ENCODE results near the gene PARD3.

PARD3 gene

DNA sequence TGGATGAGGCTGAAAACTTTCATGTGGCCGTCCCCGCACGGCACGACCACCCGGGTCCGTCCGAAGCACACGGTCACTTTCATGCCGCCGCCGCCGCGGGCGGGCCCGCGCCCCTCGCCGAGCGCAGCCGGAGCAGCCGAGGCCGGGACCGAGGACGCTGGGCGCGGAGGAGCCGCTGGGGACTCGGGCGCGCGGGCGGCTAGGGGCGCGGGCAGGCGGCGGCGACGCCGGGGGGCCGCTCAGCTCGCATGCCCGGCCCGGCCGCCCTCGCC, 247 bp downstream of the PARD3 start:
- no peak for DNase-seq (ENCODE audit: low spot score in 2 of 2)
- Mint-ChIP-seq H3K36me3 (no peaks in the 10 kb centered on the region), H3K9me3 (no peaks in the 10 kb centered on the region), H3K27ac (no peak overlapping the region), H3K27me3 (peaks cover 18% of the 10 kb centered on the region), H3K4me3 (no peak overlapping the region), H3K4me1 (peaks cover 2% of the 10 kb centered on the region)
- no peak for ATAC-seq (ENCODE audit: low read depth)

DNA sequence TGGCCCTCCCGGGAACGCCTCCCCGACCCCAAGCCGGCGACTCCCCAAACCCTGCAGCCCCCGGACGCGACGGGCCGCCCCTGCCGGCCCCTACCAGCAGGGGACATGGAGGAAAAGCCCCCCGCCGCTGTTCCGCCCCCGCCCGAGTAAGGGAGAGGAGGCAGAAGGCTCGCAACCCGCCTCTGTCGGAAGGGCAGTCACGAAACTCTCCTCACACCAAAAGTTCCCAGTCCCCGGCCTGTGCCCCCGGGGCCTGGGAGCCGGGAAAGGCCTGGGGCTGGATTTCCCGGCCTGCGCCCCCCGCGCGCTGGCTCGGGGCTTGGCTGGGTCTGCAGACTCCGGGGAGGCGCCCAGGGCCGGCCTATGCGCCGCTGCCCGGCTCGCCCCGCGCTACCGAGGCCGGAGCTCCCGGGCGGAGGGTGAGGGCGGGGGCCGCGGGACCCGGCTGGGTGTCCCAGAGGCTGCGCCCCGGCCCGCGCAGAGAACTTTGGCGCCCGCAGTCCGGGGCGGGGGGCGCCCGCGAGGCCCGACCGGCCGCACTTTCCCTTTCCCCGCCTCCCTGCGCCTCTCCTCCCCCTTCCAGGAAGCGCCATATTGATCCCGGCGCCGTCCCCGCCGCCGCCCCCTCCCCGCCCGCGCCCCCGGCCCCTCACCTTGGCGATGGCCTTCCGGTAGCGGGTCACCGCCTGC, 728 bp downstream of the PARD3 start:
- Mint-ChIP-seq H3K9me3 (no peaks in the 10 kb centered on the region), H3K4me1 (peaks cover 3% of the 10 kb centered on the region), H3K36me3 (no peaks in the 10 kb centered on the region), H3K27me3 (peaks cover 19% of the 10 kb centered on the region), H3K4me3 (no peak overlapping the region), H3K27ac (no peak overlapping the region)
- ATAC-seq (ENCODE audit: low read depth): no peak
- DNase-seq (ENCODE audit: low spot score in 2 of 2): no peak

DNA sequence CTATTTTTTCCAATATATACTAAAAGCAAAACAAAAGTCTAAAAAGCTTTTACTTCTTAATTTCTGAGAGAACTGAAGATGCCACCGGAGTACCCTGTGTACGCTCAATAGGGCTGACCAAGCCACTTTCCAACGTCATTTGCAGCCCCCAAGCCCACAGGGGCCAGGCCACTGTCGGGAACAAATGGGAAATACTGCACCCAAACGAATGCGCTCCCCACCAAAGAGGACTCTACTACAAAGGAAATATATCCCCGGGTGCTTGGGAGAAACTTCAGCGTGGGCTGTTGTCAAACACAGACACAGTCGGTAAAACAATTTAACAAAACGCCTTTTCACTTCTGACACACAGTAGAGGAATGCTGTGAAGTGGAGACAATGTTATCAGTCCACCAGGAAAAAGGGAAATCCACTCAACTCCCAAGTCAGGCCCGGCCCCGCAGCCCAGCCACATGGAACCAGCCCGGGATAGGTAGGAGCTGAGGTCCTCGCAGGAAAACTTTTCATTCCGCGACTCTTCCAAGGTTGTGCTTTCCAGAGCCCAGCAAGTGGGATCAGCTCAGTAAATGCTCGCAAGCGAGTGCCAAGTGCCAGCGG, 1.4 kb downstream of the PARD3 start:
- no peak overlapping the region for H3K27ac Mint-ChIP-seq
- peaks cover 6% of the 10 kb centered on the region for H3K4me1 Mint-ChIP-seq
- H3K27me3 Mint-ChIP-seq: peaks cover 22% of the 10 kb centered on the region
- peak overlapping the region; percentile 11 for H3K4me3 Mint-ChIP-seq
- ATAC-seq (ENCODE audit: low read depth) (no peak), DNase-seq (ENCODE audit: low spot score in 2 of 2) (no peak)
- H3K9me3 Mint-ChIP-seq: no peaks in the 10 kb centered on the region
- no peaks in the 10 kb centered on the region for H3K36me3 Mint-ChIP-seq

DNA sequence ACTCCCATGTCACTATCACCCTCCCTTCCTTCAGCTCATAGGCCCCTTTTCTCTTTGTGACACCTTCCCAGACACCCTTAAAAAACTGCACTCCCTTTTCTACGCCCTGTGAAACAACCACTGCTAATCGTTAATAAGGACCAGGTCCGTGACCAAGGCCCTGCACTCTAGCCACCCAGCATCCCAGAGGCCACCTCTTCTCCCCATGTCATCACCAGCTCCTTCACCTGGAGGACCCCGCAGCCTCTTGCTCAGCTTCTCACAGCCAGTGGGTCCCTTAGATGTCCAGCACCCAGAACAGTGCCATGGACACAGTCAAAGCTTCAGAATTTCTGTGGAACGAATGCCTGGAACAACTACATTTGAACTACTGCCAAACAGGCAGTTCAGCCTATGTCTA, 2.3 kb downstream of the PARD3 start:
- no peaks in the 10 kb centered on the region for H3K9me3 Mint-ChIP-seq
- ATAC-seq (ENCODE audit: low read depth) (no peak), DNase-seq (ENCODE audit: low spot score in 2 of 2) (no peak)
- H3K4me1 Mint-ChIP-seq: peaks cover 6% of the 10 kb centered on the region
- peaks cover 20% of the 10 kb centered on the region for H3K27me3 Mint-ChIP-seq
- no peaks in the 10 kb centered on the region for H3K36me3 Mint-ChIP-seq
- H3K27ac Mint-ChIP-seq: no peak overlapping the region
- no peak overlapping the region for H3K4me3 Mint-ChIP-seq

DNA sequence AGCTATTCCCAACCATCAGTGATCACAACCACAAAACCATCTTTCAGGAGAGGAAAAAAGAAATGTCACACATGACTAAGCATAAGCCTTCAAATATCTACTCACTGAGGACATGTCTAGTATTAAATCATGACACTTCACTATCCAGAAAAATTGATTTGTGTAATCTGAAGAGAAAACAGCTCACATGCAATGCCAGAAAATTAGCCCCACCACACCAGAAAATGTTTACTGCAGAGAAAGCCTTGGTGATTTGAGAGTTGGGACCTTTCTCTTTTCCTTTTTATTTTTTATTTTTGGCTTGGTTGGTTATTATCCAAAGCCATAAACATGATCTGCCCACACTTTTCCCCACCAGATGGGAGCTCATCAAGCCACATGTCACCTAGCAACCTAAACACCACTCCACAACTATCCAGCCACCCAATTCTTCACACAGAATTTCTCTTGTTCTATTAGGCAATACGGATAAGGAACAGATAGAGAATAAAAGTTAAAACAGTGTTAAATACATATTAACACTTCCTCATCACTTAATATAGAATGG, 3.1 kb downstream of the PARD3 start:
- Mint-ChIP-seq H3K4me3 (no peak overlapping the region), H3K27me3 (peaks cover 19% of the 10 kb centered on the region), H3K27ac (no peak overlapping the region), H3K9me3 (no peaks in the 10 kb centered on the region), H3K36me3 (no peaks in the 10 kb centered on the region), H3K4me1 (peaks cover 6% of the 10 kb centered on the region)
- DNase-seq (ENCODE audit: low spot score in 2 of 2) (no peak), ATAC-seq (ENCODE audit: low read depth) (no peak)

DNA sequence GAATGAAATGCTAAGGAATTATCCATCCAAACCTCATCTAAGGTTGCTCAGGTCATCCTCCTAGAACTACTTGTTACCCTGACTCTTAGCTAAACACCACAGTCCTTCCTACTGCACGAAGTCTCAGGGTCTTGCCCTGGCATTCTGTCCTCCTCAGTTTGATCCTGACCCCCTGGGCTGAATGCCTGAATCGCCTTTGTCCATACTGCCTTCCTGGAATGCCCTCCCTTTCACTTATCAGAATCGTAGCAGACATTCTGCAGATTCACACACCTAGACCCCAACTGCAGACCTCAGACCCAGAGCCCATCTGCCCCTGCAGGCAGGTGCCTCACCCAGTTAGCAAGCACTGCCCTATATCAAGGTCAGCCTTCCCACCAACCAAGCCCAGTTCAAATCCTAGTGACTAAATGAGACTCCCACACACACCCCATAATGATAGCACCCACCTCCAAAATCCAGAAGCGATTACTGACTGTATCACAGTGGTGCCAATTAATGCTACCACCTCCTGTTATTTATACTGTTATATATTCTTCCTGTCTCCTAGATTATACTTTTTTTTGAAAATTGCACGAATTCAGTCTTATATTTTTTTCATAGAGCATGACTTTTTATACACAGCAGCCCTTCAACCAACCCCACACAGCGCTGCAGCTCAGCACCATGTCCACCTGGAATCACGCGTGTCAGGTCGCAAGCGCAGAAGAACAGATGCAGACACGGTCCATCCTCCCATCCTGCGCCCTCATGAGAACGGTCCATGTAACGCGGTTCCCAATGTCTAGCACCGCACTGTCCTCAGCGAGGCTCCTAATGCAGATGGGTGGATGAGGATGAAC, 3.7 kb downstream of the PARD3 start:
- ATAC-seq (ENCODE audit: low read depth) (no peak), DNase-seq (ENCODE audit: low spot score in 2 of 2) (no peak)
- H3K27ac Mint-ChIP-seq: no peak overlapping the region
- no peaks in the 10 kb centered on the region for H3K36me3 Mint-ChIP-seq
- H3K27me3 Mint-ChIP-seq: peaks cover 15% of the 10 kb centered on the region
- no peak overlapping the region for H3K4me3 Mint-ChIP-seq
- H3K9me3 Mint-ChIP-seq: no peaks in the 10 kb centered on the region
- H3K4me1 Mint-ChIP-seq: peaks cover 6% of the 10 kb centered on the region

DNA sequence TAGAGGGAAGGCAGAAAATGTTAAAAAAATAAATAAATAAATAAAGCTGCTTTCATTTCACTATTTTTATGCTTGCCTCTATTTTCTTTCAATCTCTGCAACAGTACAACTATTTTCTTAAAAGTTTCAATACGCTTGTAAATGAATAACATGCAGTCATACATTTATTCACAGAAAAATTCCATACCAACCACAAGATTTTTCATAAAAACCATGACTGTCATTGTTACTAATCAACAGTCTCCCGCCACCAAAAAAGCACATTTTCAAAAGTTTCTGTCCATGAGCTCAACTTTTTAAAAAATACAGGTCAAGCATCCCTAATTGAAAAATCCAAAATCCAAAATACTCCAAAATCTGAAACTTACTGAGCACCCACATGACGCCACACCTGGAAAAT, 5.3 kb downstream of the PARD3 start:
- ATAC-seq (ENCODE audit: low read depth) (no peak), DNase-seq (ENCODE audit: low spot score in 2 of 2) (no peak)
- Mint-ChIP-seq H3K9me3 (no peaks in the 10 kb centered on the region), H3K4me1 (peaks cover 4% of the 10 kb centered on the region), H3K27me3 (peaks cover 13% of the 10 kb centered on the region), H3K36me3 (no peaks in the 10 kb centered on the region), H3K4me3 (no peak overlapping the region), H3K27ac (no peak overlapping the region)

DNA sequence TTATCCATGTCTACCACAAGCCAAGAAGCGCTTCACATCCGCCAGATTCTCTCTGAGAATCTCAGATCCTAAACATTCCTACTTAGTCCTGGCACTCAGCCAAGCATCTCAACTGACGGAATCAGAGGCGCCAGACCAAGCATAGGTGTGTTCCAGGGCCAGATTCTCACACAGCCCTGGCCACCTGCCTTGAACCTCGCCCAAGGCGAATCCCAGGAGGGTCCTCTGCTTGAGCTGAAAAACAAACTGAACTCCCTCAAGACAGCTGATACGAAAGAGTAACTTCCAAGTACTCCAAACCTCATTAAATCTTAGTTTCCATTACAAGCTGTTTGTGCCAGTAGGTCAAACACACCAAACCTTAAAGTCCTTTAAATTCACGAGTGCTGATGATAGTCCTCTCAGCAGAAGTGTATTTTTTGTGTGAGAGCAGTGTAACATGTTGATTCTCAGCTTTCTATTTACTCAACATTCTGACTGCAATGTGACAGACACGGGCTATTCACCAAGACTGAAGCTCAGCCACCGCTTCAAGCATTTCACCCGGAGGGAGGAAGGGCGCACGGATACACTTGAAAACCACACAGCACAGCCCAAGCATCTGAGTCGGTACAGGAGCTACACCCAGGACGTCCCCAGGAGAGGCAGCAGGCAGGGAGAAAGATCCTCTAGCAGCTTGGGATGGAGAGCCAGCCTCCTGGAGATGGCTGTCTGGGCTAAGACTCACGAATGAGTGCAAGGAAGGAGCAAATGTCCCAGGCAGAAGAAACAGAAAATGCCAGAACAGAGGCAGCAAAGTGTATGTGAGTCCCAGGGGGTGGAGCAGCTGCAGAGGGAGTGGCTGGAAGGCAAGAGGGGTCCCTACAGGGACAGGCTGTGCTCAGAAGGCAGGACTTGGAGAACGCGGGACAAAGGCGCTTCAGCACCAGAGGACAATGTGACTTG, 6.0 kb downstream of the PARD3 start:
- no peak for DNase-seq (ENCODE audit: low spot score in 2 of 2)
- Mint-ChIP-seq H3K9me3 (no peaks in the 10 kb centered on the region), H3K27ac (no peak overlapping the region), H3K4me1 (peaks cover 4% of the 10 kb centered on the region), H3K27me3 (peaks cover 13% of the 10 kb centered on the region), H3K36me3 (no peaks in the 10 kb centered on the region), H3K4me3 (no peak overlapping the region)
- no peak for ATAC-seq (ENCODE audit: low read depth)

DNA sequence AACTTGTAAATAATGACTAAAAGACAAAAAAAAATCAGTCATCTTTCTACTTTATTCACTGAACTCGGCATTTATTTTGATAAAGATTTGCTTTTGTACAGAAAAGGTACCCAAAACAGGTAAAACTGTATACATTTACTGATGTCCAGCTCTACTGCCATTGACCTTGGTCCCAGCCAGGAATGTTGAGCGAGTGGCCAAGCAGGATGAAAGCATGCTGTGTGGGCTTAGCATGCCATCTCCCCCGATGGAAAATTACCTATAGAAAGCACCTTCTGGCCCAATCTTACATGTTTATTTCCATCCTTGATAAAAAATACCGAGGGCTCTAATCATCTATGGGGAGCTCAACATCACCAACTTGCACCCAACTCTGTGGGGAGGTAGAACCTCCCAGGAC, 6.8 kb downstream of the PARD3 start:
- no peaks in the 10 kb centered on the region for H3K36me3 Mint-ChIP-seq
- no peak overlapping the region for H3K4me3 Mint-ChIP-seq
- ATAC-seq (ENCODE audit: low read depth): no peak
- H3K4me1 Mint-ChIP-seq: peaks cover 4% of the 10 kb centered on the region
- peaks cover 13% of the 10 kb centered on the region for H3K27me3 Mint-ChIP-seq
- no peaks in the 10 kb centered on the region for H3K9me3 Mint-ChIP-seq
- DNase-seq (ENCODE audit: low spot score in 2 of 2): no peak
- H3K27ac Mint-ChIP-seq: no peak overlapping the region

DNA sequence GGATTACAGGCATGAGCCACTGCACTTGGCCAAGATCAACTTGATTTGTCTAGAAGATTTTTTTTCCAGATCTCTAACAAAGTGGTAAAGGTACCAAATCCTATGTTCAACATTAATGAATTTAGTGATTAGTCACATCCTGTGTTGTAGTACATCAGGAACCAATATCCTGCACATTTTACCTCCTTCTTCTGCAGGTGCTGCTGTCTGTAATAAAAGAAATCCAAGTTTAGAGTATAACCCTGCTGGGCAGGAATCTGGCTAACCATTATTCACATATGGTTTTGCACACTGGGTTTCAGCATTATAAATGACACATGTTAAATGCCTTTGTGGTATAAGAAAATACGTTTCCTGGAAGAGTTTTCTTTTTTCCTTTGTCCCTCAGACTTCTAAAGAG, 10.8 kb downstream of the PARD3 start:
- ATAC-seq (ENCODE audit: low read depth): no peak
- DNase-seq (ENCODE audit: low spot score in 2 of 2): no peak
- Mint-ChIP-seq H3K4me3 (no peak overlapping the region), H3K9me3 (no peaks in the 10 kb centered on the region), H3K27ac (no peak overlapping the region), H3K4me1 (peaks cover 2% of the 10 kb centered on the region), H3K36me3 (no peaks in the 10 kb centered on the region), H3K27me3 (peaks cover 2% of the 10 kb centered on the region)

DNA sequence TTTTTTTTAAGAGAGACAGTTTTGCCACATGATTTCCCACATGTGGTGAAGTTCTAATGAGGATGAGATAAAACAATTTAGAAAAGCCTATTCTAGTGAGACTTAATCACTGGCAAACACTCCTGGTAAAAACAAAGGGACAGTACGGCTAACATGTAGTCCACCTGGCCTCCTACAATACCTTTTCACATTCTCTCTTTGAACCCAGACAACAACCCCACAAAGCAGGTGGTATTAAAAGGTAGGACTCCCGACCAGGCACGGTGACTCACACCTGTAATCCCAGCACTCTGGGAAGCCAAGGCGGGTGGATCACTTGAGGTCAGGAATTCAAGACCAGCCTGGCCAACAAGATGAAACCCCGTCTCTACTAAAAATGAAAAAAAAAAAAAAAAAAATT, 12.4 kb downstream of the PARD3 start:
- ATAC-seq (ENCODE audit: low read depth): no peak
- DNase-seq (ENCODE audit: low spot score in 2 of 2): no peak
- Mint-ChIP-seq H3K4me1 (no peaks in the 10 kb centered on the region), H3K9me3 (no peaks in the 10 kb centered on the region), H3K4me3 (no peak overlapping the region), H3K36me3 (no peaks in the 10 kb centered on the region), H3K27me3 (no peaks in the 10 kb centered on the region), H3K27ac (no peak overlapping the region)

DNA sequence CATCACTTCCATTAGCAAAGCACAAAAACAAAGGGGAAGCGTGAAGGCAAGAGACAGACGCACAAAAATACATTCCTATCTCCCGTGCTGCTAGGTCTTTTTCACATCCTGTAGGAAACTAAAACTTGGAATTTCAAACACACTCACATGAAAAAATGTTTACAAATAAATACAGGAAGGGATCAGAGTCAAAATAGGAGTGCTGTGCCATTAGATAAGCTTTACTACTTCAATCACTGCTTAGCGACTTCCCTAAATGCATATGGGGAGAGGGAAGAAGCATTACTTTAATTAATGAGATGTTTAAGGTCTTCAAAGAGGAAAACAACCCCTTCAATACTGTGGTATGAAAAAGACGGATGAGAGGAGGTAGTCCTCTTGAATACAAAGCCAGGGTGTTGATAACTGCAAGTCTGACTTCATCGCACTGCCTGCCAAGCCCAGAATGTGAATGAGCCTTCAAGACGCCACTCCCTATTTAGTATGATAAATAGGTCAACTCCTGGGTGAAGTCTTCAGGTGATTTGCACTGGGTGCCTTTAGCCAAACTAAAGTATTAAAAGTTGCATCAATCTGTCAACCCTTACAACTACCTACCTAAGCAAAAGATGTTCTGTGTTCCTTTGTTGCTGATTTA, 13.9 kb downstream of the PARD3 start:
- Mint-ChIP-seq H3K27me3 (no peaks in the 10 kb centered on the region), H3K27ac (no peak overlapping the region), H3K36me3 (no peaks in the 10 kb centered on the region), H3K9me3 (no peaks in the 10 kb centered on the region), H3K4me3 (no peak overlapping the region), H3K4me1 (no peaks in the 10 kb centered on the region)
- ATAC-seq (ENCODE audit: low read depth) (no peak), DNase-seq (ENCODE audit: low spot score in 2 of 2) (no peak)

DNA sequence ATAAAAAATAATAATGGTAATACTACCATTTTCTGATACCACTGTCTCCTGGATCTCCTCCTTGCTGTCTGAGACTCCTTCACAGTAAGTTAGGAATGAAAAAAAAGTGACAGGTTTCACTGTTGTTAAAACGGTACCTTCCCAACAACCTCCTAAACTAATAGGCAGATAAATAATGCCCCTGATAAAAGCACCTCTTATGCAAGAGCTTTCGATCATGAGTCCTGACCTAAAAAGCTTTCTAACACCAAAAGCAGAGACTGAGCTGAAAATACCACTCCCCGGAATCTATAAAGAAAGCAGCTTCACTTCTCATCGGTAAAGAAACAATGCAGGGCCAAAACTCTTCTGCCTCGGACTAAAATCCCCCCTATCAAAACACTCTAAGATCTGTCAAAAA, 14.5 kb downstream of the PARD3 start:
- Mint-ChIP-seq H3K27me3 (no peaks in the 10 kb centered on the region), H3K4me3 (no peak overlapping the region), H3K36me3 (no peaks in the 10 kb centered on the region), H3K4me1 (no peaks in the 10 kb centered on the region), H3K9me3 (no peaks in the 10 kb centered on the region), H3K27ac (no peak overlapping the region)
- DNase-seq (ENCODE audit: low spot score in 2 of 2) (no peak), ATAC-seq (ENCODE audit: low read depth) (no peak)
